HUES48 (cell line): ENCODE results near the gene SERINC3.
A peak's percentile ranks its signal among the peaks of the same experiment; 100 is the strongest.

Experiments used
- H3K27ac ChIP-seq: one replicate; pipeline ENCODE4 v1.7.0; 2013; ENCODE audit warnings: low read depth, low read length, inconsistent platforms
- H3K27me3 ChIP-seq: 2 replicates; pipeline ENCODE4 v1.6.1; 2013; ENCODE audit warnings: mild to moderate bottlenecking, low read length; ENCODE audit not compliant: control insufficient read depth, insufficient read depth
- H3K36me3 ChIP-seq: 2 replicates; pipeline ENCODE4 v1.6.1; 2013; ENCODE audit warnings: low read length; ENCODE audit not compliant: control insufficient read depth, insufficient read depth
- H3K4me1 ChIP-seq: 2 replicates; pipeline ENCODE4 v1.6.1; 2013; ENCODE audit warnings: mild to moderate bottlenecking, low read length; ENCODE audit not compliant: control insufficient read depth, insufficient read depth
- H3K4me3 ChIP-seq: 2 replicates; pipeline ENCODE4 v1.5.1; 2013; ENCODE audit warnings: mild to moderate bottlenecking, low read depth, low read length
- H3K9ac ChIP-seq: 2 replicates; pipeline ENCODE4 v1.6.1; 2013; ENCODE audit warnings: mild to moderate bottlenecking, low read depth, low read length, moderate library complexity
- H3K9me3 ChIP-seq: 2 replicates; pipeline ENCODE4 v1.6.1; 2013; ENCODE audit warnings: low read length; ENCODE audit not compliant: control insufficient read depth, insufficient read depth

SERINC3 gene

GRCh38 chr20:44532981-44533331, 11.1 kb upstream of the SERINC3 start:
- no peak overlapping the region for H3K27ac ChIP-seq
- H3K36me3 ChIP-seq, result no peaks in the 10 kb centered on the region
- H3K4me1 ChIP-seq, result peaks cover 3% of the 10 kb centered on the region; the same call in 1 of the 2 replicates
- H3K9me3 ChIP-seq, result no peaks in the 10 kb centered on the region
- no peak overlapping the region for H3K4me3 ChIP-seq
- no peak overlapping the region for H3K9ac ChIP-seq
- no peaks in the 10 kb centered on the region for H3K27me3 ChIP-seq

GRCh38 chr20:44532259-44532980, 10.6 kb upstream of the SERINC3 start:
- H3K27me3 ChIP-seq, result no peaks in the 10 kb centered on the region
- no peaks in the 10 kb centered on the region for H3K36me3 ChIP-seq
- H3K9me3 ChIP-seq, result no peaks in the 10 kb centered on the region
- peak overlapping the region; percentile 84 for H3K4me3 ChIP-seq
- H3K9ac ChIP-seq, result peak overlapping the region; percentile 67
- no peak overlapping the region for H3K27ac ChIP-seq
- peaks cover 3% of the 10 kb centered on the region; the same call in 1 of the 2 replicates for H3K4me1 ChIP-seq

- no peaks in the 10 kb centered on the region for H3K27me3 ChIP-seq
- no peaks in the 10 kb centered on the region for H3K36me3 ChIP-seq
- no peaks in the 10 kb centered on the region for H3K9me3 ChIP-seq
- H3K27ac ChIP-seq, result no peak overlapping the region
- H3K4me3 ChIP-seq, result no peak overlapping the region
- no peak overlapping the region for H3K9ac ChIP-seq
- peaks cover 10% of the 10 kb centered on the region for H3K4me1 ChIP-seq
Observed at GRCh38 chr20:44528309-44528708, 6.4 kb upstream of the SERINC3 start.

DNA sequence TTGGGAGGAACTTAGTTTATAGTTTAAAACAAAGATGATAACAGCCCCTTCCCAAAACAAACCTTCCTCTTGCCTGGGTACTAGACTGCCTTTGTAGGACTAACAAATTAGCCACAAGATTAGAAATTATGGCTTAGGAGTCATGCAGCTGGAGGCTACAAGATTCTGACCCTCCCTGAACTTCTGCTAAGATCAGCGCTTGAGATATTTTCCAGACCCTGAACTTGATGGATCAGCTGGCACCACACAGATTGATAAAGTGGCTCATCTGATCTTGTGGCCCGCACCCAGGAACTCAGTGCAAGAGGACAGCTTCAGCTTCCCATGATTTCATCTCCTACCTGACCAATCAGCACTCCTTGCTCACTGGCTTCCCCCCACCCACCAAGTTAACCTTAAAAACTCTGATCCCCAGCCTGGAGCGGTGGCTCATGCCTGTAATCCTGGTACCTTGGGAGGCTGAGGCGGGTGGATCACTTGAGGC, 5.9 kb upstream of the SERINC3 start:
- no peaks in the 10 kb centered on the region for H3K27me3 ChIP-seq
- no peak overlapping the region for H3K27ac ChIP-seq
- no peaks in the 10 kb centered on the region for H3K9me3 ChIP-seq
- peaks cover 10% of the 10 kb centered on the region for H3K4me1 ChIP-seq
- no peak overlapping the region for H3K9ac ChIP-seq
- no peak overlapping the region for H3K4me3 ChIP-seq
- H3K36me3 ChIP-seq, result no peaks in the 10 kb centered on the region

- no peaks in the 10 kb centered on the region for H3K9me3 ChIP-seq
- H3K36me3 ChIP-seq, result no peaks in the 10 kb centered on the region
- H3K9ac ChIP-seq, result no peak overlapping the region
- peaks cover 10% of the 10 kb centered on the region for H3K4me1 ChIP-seq
- H3K4me3 ChIP-seq, result no peak overlapping the region
- H3K27ac ChIP-seq, result peak overlapping the region; percentile 92
- H3K27me3 ChIP-seq, result no peaks in the 10 kb centered on the region
Observed at GRCh38 chr20:44526129-44526528, 4.3 kb upstream of the SERINC3 start.

- Histone ChIP-seq H3K27me3 (no peaks in the 10 kb centered on the region), H3K36me3 (no peaks in the 10 kb centered on the region), H3K4me3 (no peak overlapping the region), H3K27ac (no peak overlapping the region), H3K4me1 (peaks cover 10% of the 10 kb centered on the region), H3K9me3 (no peaks in the 10 kb centered on the region), H3K9ac (no peak overlapping the region)
Observed at GRCh38 chr20:44523746-44524145, 1.9 kb upstream of the SERINC3 start.

DNA sequence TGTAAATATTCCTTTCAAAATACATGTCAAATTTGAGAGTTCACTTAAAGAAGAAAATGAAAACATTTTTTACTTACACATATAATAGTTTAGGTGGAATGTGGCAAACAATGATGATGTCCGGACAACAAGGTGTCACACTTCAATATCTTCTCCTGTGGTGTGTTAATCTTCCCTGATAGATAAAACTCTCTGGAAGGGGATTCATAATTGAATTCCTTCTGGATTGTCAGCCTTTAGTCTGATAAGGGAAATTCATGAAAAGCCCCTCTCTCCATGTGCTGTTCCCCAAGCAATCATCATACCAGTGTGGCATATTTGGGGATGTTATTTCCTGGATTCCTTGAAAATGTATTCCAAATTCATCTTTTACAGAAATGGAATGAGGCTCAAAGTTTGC, 971 bp upstream of the SERINC3 start:
- peaks cover 10% of the 10 kb centered on the region for H3K4me1 ChIP-seq
- H3K27ac ChIP-seq, result peak overlapping the region; percentile 96
- no peaks in the 10 kb centered on the region for H3K9me3 ChIP-seq
- H3K9ac ChIP-seq, result no peak overlapping the region
- H3K27me3 ChIP-seq, result no peaks in the 10 kb centered on the region
- H3K36me3 ChIP-seq, result no peaks in the 10 kb centered on the region
- no peak overlapping the region for H3K4me3 ChIP-seq

- peaks cover 10% of the 10 kb centered on the region for H3K4me1 ChIP-seq
- no peaks in the 10 kb centered on the region for H3K9me3 ChIP-seq
- peak overlapping the region; percentile 92 for H3K4me3 ChIP-seq
- H3K27me3 ChIP-seq, result no peaks in the 10 kb centered on the region
- peak overlapping the region; percentile 32 for H3K27ac ChIP-seq
- no peak overlapping the region for H3K9ac ChIP-seq
- 0 out of 2 replicates have a peak, but pooled peaks cover 3% of the 10 kb centered on the region for H3K36me3 ChIP-seq
Observed at GRCh38 chr20:44520881-44521280, 989 bp downstream of the SERINC3 start.

DNA sequence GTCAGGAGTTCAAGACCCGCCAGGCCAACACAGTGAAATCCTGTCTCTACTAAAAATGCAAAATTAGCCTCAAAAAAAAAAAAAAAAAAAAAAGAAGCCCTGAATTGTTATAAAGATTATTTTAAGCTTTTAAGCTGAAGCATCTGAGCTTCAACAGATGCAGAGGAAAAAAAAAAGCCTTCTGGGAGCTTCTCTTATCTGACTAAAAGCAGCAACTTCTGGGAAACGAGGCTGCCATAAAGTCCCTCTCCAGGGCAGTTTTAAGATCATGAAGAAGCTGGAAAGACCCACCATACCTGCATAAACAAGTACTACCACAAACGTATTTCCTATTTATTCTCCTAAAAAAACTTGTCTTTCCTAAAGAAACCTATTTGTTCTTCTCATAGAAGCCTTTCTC, 3.6 kb downstream of the SERINC3 start:
- H3K27ac ChIP-seq, result no peak overlapping the region
- no peaks in the 10 kb centered on the region for H3K27me3 ChIP-seq
- peaks cover 3% of the 10 kb centered on the region; the same call in 1 of the 2 replicates for H3K4me1 ChIP-seq
- H3K9me3 ChIP-seq, result no peaks in the 10 kb centered on the region
- 0 out of 2 replicates have a peak, but pooled peaks cover 3% of the 10 kb centered on the region for H3K36me3 ChIP-seq
- H3K4me3 ChIP-seq, result no peak overlapping the region
- H3K9ac ChIP-seq, result no peak overlapping the region

GRCh38 chr20:44517454-44517853, 4.4 kb downstream of the SERINC3 start:
- no peak overlapping the region for H3K9ac ChIP-seq
- H3K4me3 ChIP-seq, result no peak overlapping the region
- H3K27me3 ChIP-seq, result no peaks in the 10 kb centered on the region
- peaks cover 6% of the 10 kb centered on the region; the same call in 1 of the 2 replicates for H3K36me3 ChIP-seq
- H3K27ac ChIP-seq, result no peak overlapping the region
- peaks cover 2% of the 10 kb centered on the region; the same call in 1 of the 2 replicates for H3K4me1 ChIP-seq
- no peaks in the 10 kb centered on the region for H3K9me3 ChIP-seq

DNA sequence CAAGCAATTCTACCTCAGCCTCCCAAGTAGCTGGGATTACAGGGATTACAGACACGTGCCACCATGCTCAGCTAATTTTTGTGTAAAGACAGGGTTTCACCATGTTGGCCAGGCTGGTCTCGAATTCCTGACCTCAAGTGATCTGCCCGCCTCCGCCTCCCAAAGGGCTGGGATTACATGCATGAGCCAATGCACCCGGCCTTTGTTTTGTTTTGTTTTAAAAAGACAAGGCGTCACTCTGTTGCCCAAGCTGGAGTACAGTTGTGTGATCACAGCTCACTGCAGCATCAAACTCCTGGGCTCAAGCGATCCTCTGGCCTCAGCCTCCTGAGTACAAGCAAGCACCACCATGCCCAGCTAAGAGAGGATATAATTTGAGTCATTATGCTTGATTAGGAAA, 5.4 kb downstream of the SERINC3 start:
- no peaks in the 10 kb centered on the region for H3K9me3 ChIP-seq
- peaks cover 13% of the 10 kb centered on the region for H3K36me3 ChIP-seq
- H3K27ac ChIP-seq, result no peak overlapping the region
- no peaks in the 10 kb centered on the region for H3K27me3 ChIP-seq
- H3K9ac ChIP-seq, result no peak overlapping the region
- H3K4me3 ChIP-seq, result no peak overlapping the region
- no peaks in the 10 kb centered on the region for H3K4me1 ChIP-seq
